ENCODE measurements around the gene SLC2A11. TPM values are rescaled to one million over a fixed set of nuclear protein-coding genes. Genes with fewer than 3 reads are reported as not detected.

The SLC2A11 gene
- total RNA-seq, 4 donors from 2014 or later, result 6.9 to 28.9 (median 13.4) TPM

DNA sequence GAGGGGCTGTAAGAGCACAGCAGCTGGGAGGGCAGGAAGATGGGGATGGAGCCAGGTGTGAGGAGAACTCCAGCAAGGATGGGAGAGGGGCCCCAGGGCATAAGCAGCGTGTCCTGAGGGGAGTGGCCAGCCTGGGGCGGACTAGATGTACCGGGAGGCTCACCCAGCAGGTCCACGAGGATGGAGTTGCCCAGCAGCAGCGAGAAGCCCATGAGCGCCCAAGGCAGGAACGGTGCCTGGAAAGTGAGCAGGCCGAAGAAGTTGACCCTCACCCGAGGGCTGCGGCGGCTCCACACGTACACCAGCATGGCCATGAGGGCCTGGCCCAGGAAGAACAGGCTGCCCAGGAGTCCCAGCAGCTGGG, 20.2 kb upstream of the SLC2A11 start:
- 86 to 88% methylated on average over 9 to 10 of the region's 12 CpGs for WGBS, 2 donors
- TF ChIP-seq, protein P1, sequence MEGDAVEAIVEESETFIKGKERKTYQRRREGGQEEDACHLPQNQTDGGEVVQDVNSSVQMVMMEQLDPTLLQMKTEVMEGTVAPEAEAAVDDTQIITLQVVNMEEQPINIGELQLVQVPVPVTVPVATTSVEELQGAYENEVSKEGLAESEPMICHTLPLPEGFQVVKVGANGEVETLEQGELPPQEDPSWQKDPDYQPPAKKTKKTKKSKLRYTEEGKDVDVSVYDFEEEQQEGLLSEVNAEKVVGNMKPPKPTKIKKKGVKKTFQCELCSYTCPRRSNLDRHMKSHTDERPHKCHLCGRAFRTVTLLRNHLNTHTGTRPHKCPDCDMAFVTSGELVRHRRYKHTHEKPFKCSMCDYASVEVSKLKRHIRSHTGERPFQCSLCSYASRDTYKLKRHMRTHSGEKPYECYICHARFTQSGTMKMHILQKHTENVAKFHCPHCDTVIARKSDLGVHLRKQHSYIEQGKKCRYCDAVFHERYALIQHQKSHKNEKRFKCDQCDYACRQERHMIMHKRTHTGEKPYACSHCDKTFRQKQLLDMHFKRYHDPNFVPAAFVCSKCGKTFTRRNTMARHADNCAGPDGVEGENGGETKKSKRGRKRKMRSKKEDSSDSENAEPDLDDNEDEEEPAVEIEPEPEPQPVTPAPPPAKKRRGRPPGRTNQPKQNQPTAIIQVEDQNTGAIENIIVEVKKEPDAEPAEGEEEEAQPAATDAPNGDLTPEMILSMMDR (IDR thresholded peaks at IDR 0.05), result no peak
- TF ChIP-seq POLR2A (IDR thresholded peaks at IDR 0.05) (no peak), EP300 (IDR thresholded peaks at IDR 0.05) (no peak)
- H3K27ac ChIP-seq, result no peak overlapping the region
- H3K9me3 ChIP-seq, result no peaks in the 10 kb centered on the region
- peaks cover 0 to 47% (median 0%) of the 10 kb centered on the region in 3 donors for H3K36me3 ChIP-seq
- H3K4me1 ChIP-seq, result peaks cover 0 to 65% (median 22%) of the 10 kb centered on the region in 4 donors
- H3K4me3 ChIP-seq, result no peak overlapping the region
- DNase-seq (ENCODE audit: low spot score in 2 of 2), result no peak
- H3K27me3 ChIP-seq, result no peaks in the 10 kb centered on the region

DNA sequence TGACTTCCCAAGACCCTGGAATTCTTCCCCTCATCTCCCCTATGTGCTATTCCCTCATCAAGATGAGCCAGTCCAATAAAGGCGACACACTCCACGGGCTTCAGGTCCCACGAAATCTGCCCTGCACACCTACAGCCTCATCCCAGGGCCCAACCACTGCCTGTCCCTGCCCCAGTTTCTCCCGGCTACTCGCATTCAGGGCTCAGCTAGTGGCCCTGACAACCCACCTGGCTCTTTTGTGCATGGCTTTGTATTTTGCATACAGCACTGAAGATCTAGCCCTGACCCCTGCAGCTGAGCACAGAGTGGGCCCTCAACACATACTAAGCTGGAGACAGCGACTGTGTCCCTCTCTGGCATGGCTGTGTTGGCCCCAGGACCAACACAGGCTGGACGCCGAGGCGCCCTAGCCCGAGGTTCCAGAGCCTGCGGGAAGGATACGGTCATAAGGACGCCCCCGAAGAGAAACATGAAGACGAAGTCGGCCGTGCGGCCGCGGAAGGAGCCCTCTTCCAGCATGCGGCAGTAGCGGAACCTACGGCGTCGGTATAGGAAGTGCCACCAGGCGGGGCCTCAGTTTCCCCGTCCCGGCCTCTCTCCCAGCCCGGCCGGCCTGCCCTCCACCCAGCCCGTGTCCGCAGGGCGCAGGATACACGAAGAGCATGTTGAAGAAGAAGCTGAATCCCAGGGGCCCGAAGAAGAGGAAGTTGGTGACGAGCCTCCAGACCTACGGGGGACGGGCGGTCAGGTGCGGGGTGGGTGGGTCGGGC, 19.6 kb upstream of the SLC2A11 start:
- peaks cover 0 to 62% (median 22%) of the 10 kb centered on the region in 4 donors for H3K4me1 ChIP-seq
- H3K9me3 ChIP-seq, result no peaks in the 10 kb centered on the region
- TF ChIP-seq POLR2A (IDR thresholded peaks at IDR 0.05) (no peak), EP300 (IDR thresholded peaks at IDR 0.05) (no peak)
- TF ChIP-seq, protein P1 (IDR thresholded peaks at IDR 0.05), result no peak
- H3K4me3 ChIP-seq, result peak overlapping the region in 3 of 4 donors; percentile 29 to 57 (median 54)
- no peak for DNase-seq (ENCODE audit: low spot score in 2 of 2)
- no peaks in the 10 kb centered on the region for H3K27me3 ChIP-seq
- WGBS, 2 donors, result 33 to 47% methylated on average over 24 to 40 of the region's 41 CpGs
- peaks cover 0 to 40% (median 0%) of the 10 kb centered on the region in 3 donors for H3K36me3 ChIP-seq
- H3K27ac ChIP-seq, result peak overlapping the region in 1 of 4 donors; percentile 62

GRCh38 chr22:23838681-23839468, 18.8 kb upstream of the SLC2A11 start, which contains the start of gene DERL3:
Gene DERL3 (minus strand): TSS chr22:23839006. CDS start chr22:23838987, 19 bp downstream.
- Histone ChIP-seq H3K4me3 (peak within 1 kb of the TSS; percentile 23 to 57 (median 42)), H3K9me3 (no peaks in the 10 kb centered on the region), H3K27ac (peak within 1 kb of the TSS in 1 of 4 donors; percentile 62), H3K36me3 (peaks cover 0 to 33% (median 0%) of the 10 kb centered on the region in 3 donors), H3K4me1 (peaks cover 0 to 58% (median 22%) of the 10 kb centered on the region in 4 donors), H3K27me3 (no peaks in the 10 kb centered on the region)
- 1 to 2% methylated on average over 51 to 59 of the region's 70 CpGs for WGBS, 2 donors
- DNase-seq (ENCODE audit: low spot score in 2 of 2), result peak; percentile 92 to 95
- no peak for TF ChIP-seq POLR2A (IDR thresholded peaks at IDR 0.05)
- TF ChIP-seq EP300 (IDR thresholded peaks at IDR 0.05), result peak; percentile 13 to 62
- TF ChIP-seq, protein P1 (IDR thresholded peaks at IDR 0.05), result peak in 1 of 5 experiments; percentile 33

DNA sequence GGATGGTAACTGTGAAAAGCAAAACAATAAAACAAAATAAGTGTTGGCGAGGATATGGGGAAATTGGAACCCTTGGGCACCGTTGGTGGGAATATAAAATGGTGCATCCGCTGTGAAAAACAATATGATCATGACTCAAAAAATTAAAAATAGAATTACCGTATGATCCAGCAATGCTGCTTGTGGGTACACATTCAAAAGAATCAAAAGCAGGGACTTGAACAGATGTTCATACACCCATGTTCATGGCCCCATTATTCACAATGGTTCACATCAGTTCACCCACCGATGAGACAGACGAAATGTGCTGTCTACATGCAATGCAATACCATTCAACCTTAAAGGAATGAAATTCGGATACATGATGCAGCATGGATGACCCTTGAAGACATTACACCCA, 17.6 kb upstream of the SLC2A11 start:
- WGBS, 2 donors, result 86 to 88% methylated on average over 7 of the region's 7 CpGs
- no peak overlapping the region for H3K27ac ChIP-seq
- H3K4me1 ChIP-seq, result peaks cover 0 to 55% (median 22%) of the 10 kb centered on the region in 4 donors

More for the DNA sequence above, 17.6 kb upstream of the SLC2A11 start:
- no peak overlapping the region for H3K4me3 ChIP-seq
- no peaks in the 10 kb centered on the region for H3K27me3 ChIP-seq
- TF ChIP-seq POLR2A (IDR thresholded peaks at IDR 0.05), result no peak
- TF ChIP-seq EP300 (IDR thresholded peaks at IDR 0.05), result no peak
- TF ChIP-seq, protein P1 (IDR thresholded peaks at IDR 0.05), result no peak
- no peak for DNase-seq (ENCODE audit: low spot score in 2 of 2)
- H3K36me3 ChIP-seq, result peaks cover 0 to 21% (median 0%) of the 10 kb centered on the region in 3 donors
- no peaks in the 10 kb centered on the region for H3K9me3 ChIP-seq
